Endothelial cell (in vitro differentiated cells): ENCODE measurements around the gene HPN. TPM values are rescaled to one million over a fixed set of nuclear protein-coding genes. Genes with fewer than 3 reads are reported as not detected.

Source experiments
- DNase-seq: peaks from one replicate; pipeline ENCODE4 v3.0.0; 2021; ENCODE audit warnings: low spot score
- H3K27ac Mint-ChIP-seq: one replicate; pipeline ENCODE4 v1.8.0; 2021; ENCODE audit warnings: mixed read lengths, inconsistent platforms; ENCODE audit not compliant: unreplicated experiment
- H3K27me3 Mint-ChIP-seq: one replicate; pipeline ENCODE4 v1.8.0; 2021; ENCODE audit warnings: mild to moderate bottlenecking, moderate library complexity, mixed read lengths, inconsistent platforms; ENCODE audit not compliant: unreplicated experiment
- H3K36me3 Mint-ChIP-seq: one replicate; pipeline ENCODE4 v1.8.0; 2021; ENCODE audit warnings: mild to moderate bottlenecking, low read depth, mixed read lengths, inconsistent platforms; ENCODE audit not compliant: unreplicated experiment
- H3K4me1 Mint-ChIP-seq: one replicate; pipeline ENCODE4 v1.8.0; 2021; ENCODE audit warnings: mild to moderate bottlenecking, mixed read lengths, inconsistent platforms; ENCODE audit not compliant: unreplicated experiment
- H3K4me3 Mint-ChIP-seq: one replicate; pipeline ENCODE4 v1.8.0; 2021; ENCODE audit warnings: mild to moderate bottlenecking, mixed read lengths, inconsistent platforms; ENCODE audit not compliant: unreplicated experiment
- H3K9me3 Mint-ChIP-seq: one replicate; pipeline ENCODE4 v1.8.0; 2021; ENCODE audit warnings: mixed read lengths, inconsistent platforms; ENCODE audit not compliant: unreplicated experiment
- CTCF ChIP-seq: fragments of 200-600 bp; sonication (generic); IDR thresholded peaks from one replicate; pipeline ENCODE4 v1.5.0; 2021; ENCODE audit warnings: antibody characterized with exemption; ENCODE audit not compliant: unreplicated experiment
- total RNA-seq: library from RNA; stranded (reverse); fragmentation: NEBNext Ultra II Directional; extraction: Animal tissue kit (Norgen Biotek cat#: 25700); gene quantifications from one replicate; pipeline ENCODE4 v1.2.1, GENCODE V29; 2021; ENCODE audit not compliant: unreplicated experiment

Gene HPN
- total RNA-seq, 1 donor from 2014 or later, result 1.3 TPM

GRCh38 chr19:35093941-35094647, 52.6 kb downstream of the HPN start:
- no peak for TF ChIP-seq CTCF
- no peak overlapping the region for H3K27ac Mint-ChIP-seq
- no peaks in the 10 kb centered on the region for H3K4me1 Mint-ChIP-seq
- peaks cover 9% of the 10 kb centered on the region for H3K27me3 Mint-ChIP-seq
- no peaks in the 10 kb centered on the region for H3K36me3 Mint-ChIP-seq
- H3K9me3 Mint-ChIP-seq, result no peaks in the 10 kb centered on the region
- no peak overlapping the region for H3K4me3 Mint-ChIP-seq
- DNase-seq, result no peak

- no peak for TF ChIP-seq CTCF
- no peaks in the 10 kb centered on the region for H3K9me3 Mint-ChIP-seq
- H3K36me3 Mint-ChIP-seq, result no peaks in the 10 kb centered on the region
- H3K4me1 Mint-ChIP-seq, result no peaks in the 10 kb centered on the region
- H3K4me3 Mint-ChIP-seq, result no peak overlapping the region
- H3K27ac Mint-ChIP-seq, result no peak overlapping the region
- no peak for DNase-seq
- peaks cover 9% of the 10 kb centered on the region for H3K27me3 Mint-ChIP-seq
These were observed 53.1 kb downstream of the HPN start for GRCh38 chr19:35094656-35095055.

GRCh38 chr19:35095667-35096368, 54.3 kb downstream of the HPN start:
- Mint-ChIP-seq H3K27me3 (peaks cover 10% of the 10 kb centered on the region), H3K4me1 (no peaks in the 10 kb centered on the region), H3K36me3 (no peaks in the 10 kb centered on the region), H3K27ac (no peak overlapping the region), H3K4me3 (no peak overlapping the region), H3K9me3 (no peaks in the 10 kb centered on the region)
- no peak for DNase-seq
- TF ChIP-seq CTCF, result no peak

- H3K36me3 Mint-ChIP-seq, result no peaks in the 10 kb centered on the region
- H3K27me3 Mint-ChIP-seq, result peaks cover 11% of the 10 kb centered on the region
- H3K9me3 Mint-ChIP-seq, result no peaks in the 10 kb centered on the region
- no peaks in the 10 kb centered on the region for H3K4me1 Mint-ChIP-seq
- no peak for TF ChIP-seq CTCF
- H3K4me3 Mint-ChIP-seq, result no peak overlapping the region
- no peak overlapping the region for H3K27ac Mint-ChIP-seq
- DNase-seq, result no peak
These were observed 57.0 kb downstream of the HPN start for GRCh38 chr19:35098413-35099049.
